HepG2 (cell line): ENCODE results near the gene KNCN. TPM values are rescaled to one million over a fixed set of nuclear protein-coding genes. Genes with fewer than 3 reads are reported as not detected.

Experiments used
- ATAC-seq: fragments of 200-7000 bp; cut with Tn5 transposase; 3 replicates; pipeline ENCODE4 v1.9.1; 2020; ENCODE audit warnings: mild to moderate bottlenecking, moderate library complexity
- BruUV-seq: library from RNA; stranded (reverse); fragments of 400-500 nt; replicated peaks from 2 replicates; lab custom pipeline; 2021; lab: Mats Ljungman, UMichigan
- CTCF ChIA-PET: fragments of 300-600 bp; formaldehyde crosslinking; extraction: SDS; loops from one replicate; lab custom pipeline; 2021; ENCODE audit warnings: low total read pairs, inconsistent platforms, low intra/inter-chr PET ratio; lab: Yijun Ruan, JAX
- POLR2A ChIA-PET: fragments of 350-600 bp; sonication (Branson Sonifier 250); formaldehyde crosslinking; loops from one replicate; lab custom pipeline; 2020; ENCODE audit warnings: antibody characterized with exemption, inconsistent platforms; lab: Yijun Ruan, JAX
- DNase-seq: peaks from one replicate; pipeline ENCODE4 v3.0.0-alpha.2; 2015; ENCODE audit warnings: low spot score
- FAIRE-seq: peaks from 3 replicates; lab custom pipeline; 2011; peaks lifted over from hg19 to GRCh38; lab: Jason Lieb, UNC
- H2AFZ ChIP-seq: one replicate; pipeline ENCODE4 v1.6.1; 2011; ENCODE audit warnings: low read length, inconsistent platforms
- H3K27ac ChIP-seq: fragments of 300-600 bp; 3 replicates; pipeline ENCODE4 v1.8.0; 2011; ENCODE audit warnings: mixed run types, mild to moderate bottlenecking, mixed read lengths, low read length, inconsistent platforms; ENCODE audit not compliant: insufficient read depth; ENCODE audit errors: extremely low read length
- H3K27me3 ChIP-seq, 2 experiments: fragments of 200-600 bp in 1 of 2; 2 replicates in 1 of 2; 3 replicates in 1 of 2; pipeline versions ENCODE4 v1.6.0 to v1.8.0; 2011; ENCODE audit warnings: low read length in 2 of 2, mild to moderate bottlenecking in 2 of 2, moderate library complexity in 2 of 2, inconsistent platforms in 1 of 2; ENCODE audit not compliant: insufficient read depth in 2 of 2, control insufficient read depth in 1 of 2
- H3K36me3 ChIP-seq, 2 experiments: fragments of 200-600 bp in 1 of 2; replicated peaks in 1 of 2; 2 replicates in 1 of 2; 3 replicates in 1 of 2; pipeline versions ENCODE4 v1.5.1 to v1.8.0; 2011; ENCODE audit warnings: low read length in 2 of 2, inconsistent platforms in 1 of 2; ENCODE audit not compliant: insufficient read depth in 2 of 2, control insufficient read depth in 1 of 2
- H3K4me1 ChIP-seq: 2 replicates; pipeline ENCODE4 v1.5.1; 2012; ENCODE audit warnings: low read length, inconsistent platforms; ENCODE audit not compliant: insufficient read depth
- H3K4me2 ChIP-seq: 2 replicates; pipeline ENCODE4 v1.6.0; 2011; ENCODE audit warnings: low read depth, low read length, inconsistent platforms
- H3K4me3 ChIP-seq, 3 experiments: fragments of 200-600 bp in 1 of 3; sonication (generic), shearing (Covaris generic) in 1 of 3; replicated peaks in 1 of 3; 2 replicates each; pipeline ENCODE4 v1.5.1; 2011 to 2016; ENCODE audit warnings: low read length in 3 of 3, inconsistent platforms in 2 of 3, low read depth in 2 of 3, mild to moderate bottlenecking in 2 of 3, control low read depth in 1 of 3, mixed read lengths in 1 of 3; ENCODE audit not compliant: insufficient read depth in 1 of 3
- H3K79me2 ChIP-seq: one replicate; pipeline ENCODE4 v1.6.1; 2011; ENCODE audit warnings: low read length, inconsistent platforms; ENCODE audit not compliant: insufficient read depth
- H3K9ac ChIP-seq: 2 replicates; pipeline ENCODE4 v1.6.0; 2011; ENCODE audit warnings: mild to moderate bottlenecking, low read depth, low read length, inconsistent platforms; ENCODE audit not compliant: insufficient read depth
- H3K9me3 ChIP-seq: 2 replicates; pipeline ENCODE4 v1.5.1; 2012; ENCODE audit warnings: mild to moderate bottlenecking, low read length
- H4K20me1 ChIP-seq: 2 replicates; pipeline ENCODE4 v1.6.0; 2011; ENCODE audit warnings: inconsistent platforms, mild to moderate bottlenecking, low read length, moderate library complexity; ENCODE audit not compliant: insufficient read depth
- FOXK2 ChIP-seq: fragments of 450-650 bp; IDR thresholded peaks from 2 replicates; pipeline ENCODE4 v1.6.1; 2016
- HNF4G ChIP-seq, 2 experiments: sonication (generic) in 1 of 2; formaldehyde crosslinking in 1 of 2; IDR thresholded peaks; 2 replicates each; pipeline versions ENCODE4 v1.4.0 to v1.6.1; 2011 to 2020; ENCODE audit warnings: borderline replicate concordance in 2 of 2, low read depth in 2 of 2, mild to moderate bottlenecking in 2 of 2, low read length in 1 of 2, missing genetic modification reagents in 1 of 2, moderate library complexity in 1 of 2
- TGIF2 ChIP-seq: IDR thresholded peaks from 2 replicates; pipeline ENCODE4 v1.6.1; 2016; ENCODE audit warnings: control low read depth, missing compliant biosample characterization
- ZNF772 ChIP-seq: sonication (generic); formaldehyde crosslinking; IDR thresholded peaks from 2 replicates; pipeline ENCODE4 v1.5.0; 2020; ENCODE audit warnings: mild to moderate bottlenecking, missing genetic modification reagents
- WGBS: methylation state at CpG from one replicate; pipeline ENCODE4 v1.1.6; 2017; ENCODE audit warnings: low lambda C conversion rate; 5-methylcytosine and 5-hydroxymethylcytosine counted together
- in situ Hi-C: cut with HindIII; loops from 2 replicates; pipeline ENCODE4 v1.10.0; 2017; ENCODE audit warnings: low pct_unique_long_range_greater_than_20kb; ENCODE audit not compliant: extremely low pct_ligation_motif_present
- intact Hi-C: fragments of 100-400 bp; cut with micrococcal nuclease; formaldehyde crosslinking; loops from one replicate; pipeline ENCODE4 v1.10.0; 2022; ENCODE audit not compliant: unreplicated experiment
- polyA plus RNA-seq, 8 experiments: library from polyadenylated mRNA; depleted of rRNA in 3 of 8; stranded (reverse) in 7 of 8; unstranded in 1 of 8; fragments of >200 nt; fragmentation: Illumina TruSeq in 4 of 8; extraction: Trizol in 4 of 8; gene quantifications; 2 replicates each; pipeline versions ENCODE4 v1.2.1 to v1.2.3, GENCODE V29; 2011 to 2016; ENCODE audit warnings: low read depth in 4 of 8, missing spikeins in 1 of 8, mixed read lengths in 1 of 8; ENCODE audit not compliant: insufficient read depth in 1 of 8
- total RNA-seq, 5 experiments: library from RNA; depleted of rRNA; stranded (reverse); fragments of >200 nt; fragmentation: Illumina TruSeq; extraction: Trizol; gene quantifications; 2 replicates each; pipeline ENCODE4 v1.2.3, GENCODE V29; 2016; ENCODE audit warnings: low read depth in 1 of 5
- TF ChIP-seq, protein P1 (sequence below): sonication (generic); formaldehyde crosslinking; IDR thresholded peaks from 2 replicates; pipeline ENCODE4 v1.4.0; 2020; ENCODE audit warnings: missing genetic modification reagents, borderline replicate concordance
- TF ChIP-seq, protein P2 (sequence below): sonication (generic); formaldehyde crosslinking; IDR thresholded peaks from 2 replicates; pipeline ENCODE4 v1.4.0; 2020; ENCODE audit warnings: missing genetic modification reagents
- TF ChIP-seq, protein P3 (sequence below): IDR thresholded peaks from 2 replicates; pipeline ENCODE4 v1.6.1; 2012; ENCODE audit warnings: low read depth, low read length, improper control_type of control experiment

KNCN gene
- total and polyA plus RNA-seq, 2 of the 13 experiments (the other 11 are each of a cell fraction or from before 2014, with no cell fraction given), result not detected

DNA sequence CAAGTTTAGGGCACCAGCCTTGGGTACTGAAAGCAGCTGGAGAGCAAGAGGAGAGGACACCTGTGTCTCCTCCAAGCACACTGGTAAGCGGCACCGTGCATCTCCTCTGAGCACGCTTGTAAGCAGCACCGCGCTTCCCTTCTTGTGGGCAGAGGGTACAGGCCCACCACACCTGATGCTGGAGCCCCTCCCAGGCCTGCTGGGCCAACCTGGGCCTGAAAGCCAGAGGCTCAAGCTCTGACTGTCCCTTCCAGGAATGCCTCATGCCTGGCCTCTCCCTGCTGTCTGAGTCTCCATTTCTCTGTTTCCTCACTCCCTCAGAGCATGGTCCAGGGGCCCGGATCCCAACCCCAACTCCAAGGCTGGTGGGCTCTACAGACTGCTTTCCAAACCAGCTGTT, 35.9 kb downstream of the KNCN start (continued):
- TF ChIP-seq, protein P1, sequence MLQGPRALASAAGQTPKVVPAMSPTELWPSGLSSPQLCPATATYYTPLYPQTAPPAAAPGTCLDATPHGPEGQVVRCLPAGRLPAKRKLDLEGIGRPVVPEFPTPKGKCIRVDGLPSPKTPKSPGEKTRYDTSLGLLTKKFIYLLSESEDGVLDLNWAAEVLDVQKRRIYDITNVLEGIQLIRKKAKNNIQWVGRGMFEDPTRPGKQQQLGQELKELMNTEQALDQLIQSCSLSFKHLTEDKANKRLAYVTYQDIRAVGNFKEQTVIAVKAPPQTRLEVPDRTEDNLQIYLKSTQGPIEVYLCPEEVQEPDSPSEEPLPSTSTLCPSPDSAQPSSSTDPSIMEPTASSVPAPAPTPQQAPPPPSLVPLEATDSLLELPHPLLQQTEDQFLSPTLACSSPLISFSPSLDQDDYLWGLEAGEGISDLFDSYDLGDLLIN (CRISPR knock-in tag), result no peak
- TF ChIP-seq ZNF772 (no peak), HNF4G (IDR thresholded peaks at IDR 0.05; ENCODE audit: borderline replicate concordance, low read depth, low read length) (no peak), HNF4G (CRISPR knock-in tag; IDR thresholded peaks at IDR 0.05; ENCODE audit: borderline replicate concordance, low read depth) (no peak), TGIF2 (CRISPR knock-in tag) (no peak), FOXK2 (no peak)

DNA sequence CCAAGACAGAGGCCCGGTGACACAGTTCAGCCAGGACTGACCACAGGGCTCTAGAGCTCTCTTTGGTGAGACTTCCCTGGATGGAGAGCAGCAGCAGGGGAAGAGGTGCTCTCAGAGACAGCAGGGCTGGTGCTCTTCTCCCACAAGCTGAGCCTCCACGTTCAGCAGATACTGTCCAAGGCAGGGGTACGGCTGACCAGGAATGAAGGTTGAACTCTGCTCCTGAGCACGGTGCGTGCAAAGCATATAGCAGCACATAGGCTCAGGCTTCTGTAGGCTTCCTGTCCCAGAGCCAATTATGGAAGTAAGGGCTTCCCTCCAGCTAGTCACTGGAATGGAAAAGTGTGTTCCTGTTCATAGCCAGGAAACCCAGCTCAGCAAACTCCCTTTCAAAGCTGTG, 37.9 kb downstream of the KNCN start:
- ATAC-seq (peak; percentile 83), FAIRE-seq (no peak), DNase-seq (no peak)
- H3K27me3 ChIP-seq, result peaks cover 4 to 18% of the 10 kb centered on the region in 2 experiments; a peak in 3 of 5 replicates
- no peak overlapping the region for H2AFZ ChIP-seq
- WGBS, result 0% methylated on average over 2 of the region's 5 CpGs
- BruUV-seq, result no TSS peak
- ChIA-PET POLR2A (no interaction called here), CTCF (no interaction called here)
- H3K9ac ChIP-seq, result no peak overlapping the region
- in situ Hi-C loops, result no loop called here
- H3K4me2 ChIP-seq, result no peak overlapping the region
- TF ChIP-seq, protein P2, sequence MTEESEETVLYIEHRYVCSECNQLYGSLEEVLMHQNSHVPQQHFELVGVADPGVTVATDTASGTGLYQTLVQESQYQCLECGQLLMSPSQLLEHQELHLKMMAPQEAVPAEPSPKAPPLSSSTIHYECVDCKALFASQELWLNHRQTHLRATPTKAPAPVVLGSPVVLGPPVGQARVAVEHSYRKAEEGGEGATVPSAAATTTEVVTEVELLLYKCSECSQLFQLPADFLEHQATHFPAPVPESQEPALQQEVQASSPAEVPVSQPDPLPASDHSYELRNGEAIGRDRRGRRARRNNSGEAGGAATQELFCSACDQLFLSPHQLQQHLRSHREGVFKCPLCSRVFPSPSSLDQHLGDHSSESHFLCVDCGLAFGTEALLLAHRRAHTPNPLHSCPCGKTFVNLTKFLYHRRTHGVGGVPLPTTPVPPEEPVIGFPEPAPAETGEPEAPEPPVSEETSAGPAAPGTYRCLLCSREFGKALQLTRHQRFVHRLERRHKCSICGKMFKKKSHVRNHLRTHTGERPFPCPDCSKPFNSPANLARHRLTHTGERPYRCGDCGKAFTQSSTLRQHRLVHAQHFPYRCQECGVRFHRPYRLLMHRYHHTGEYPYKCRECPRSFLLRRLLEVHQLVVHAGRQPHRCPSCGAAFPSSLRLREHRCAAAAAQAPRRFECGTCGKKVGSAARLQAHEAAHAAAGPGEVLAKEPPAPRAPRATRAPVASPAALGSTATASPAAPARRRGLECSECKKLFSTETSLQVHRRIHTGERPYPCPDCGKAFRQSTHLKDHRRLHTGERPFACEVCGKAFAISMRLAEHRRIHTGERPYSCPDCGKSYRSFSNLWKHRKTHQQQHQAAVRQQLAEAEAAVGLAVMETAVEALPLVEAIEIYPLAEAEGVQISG, result peak; percentile 12; the same call in 1 of the 2 replicates
- TF ChIP-seq, protein P3, sequence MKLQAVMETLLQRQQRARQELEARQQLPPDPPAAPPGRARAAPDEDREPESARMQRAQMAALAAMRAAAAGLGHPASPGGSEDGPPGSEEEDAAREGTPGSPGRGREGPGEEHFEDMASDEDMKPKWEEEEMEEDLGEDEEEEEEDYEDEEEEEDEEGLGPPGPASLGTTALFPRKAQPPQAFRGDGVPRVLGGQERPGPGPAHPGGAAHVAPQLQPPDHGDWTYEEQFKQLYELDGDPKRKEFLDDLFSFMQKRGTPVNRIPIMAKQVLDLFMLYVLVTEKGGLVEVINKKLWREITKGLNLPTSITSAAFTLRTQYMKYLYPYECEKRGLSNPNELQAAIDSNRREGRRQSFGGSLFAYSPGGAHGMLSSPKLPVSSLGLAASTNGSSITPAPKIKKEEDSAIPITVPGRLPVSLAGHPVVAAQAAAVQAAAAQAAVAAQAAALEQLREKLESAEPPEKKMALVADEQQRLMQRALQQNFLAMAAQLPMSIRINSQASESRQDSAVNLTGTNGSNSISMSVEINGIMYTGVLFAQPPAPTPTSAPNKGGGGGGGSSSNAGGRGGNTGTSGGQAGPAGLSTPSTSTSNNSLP, result no peak
- H3K4me1 ChIP-seq, result 0 out of 2 replicates have a peak, but pooled peaks cover 11% of the 10 kb centered on the region
- intact Hi-C loops, result no loop called here
- no peaks in the 10 kb centered on the region for H3K36me3 ChIP-seq
- H3K9me3 ChIP-seq, result no peaks in the 10 kb centered on the region
- H3K79me2 ChIP-seq, result no peaks in the 10 kb centered on the region
- H4K20me1 ChIP-seq, result no peaks in the 10 kb centered on the region
- H3K27ac ChIP-seq, result no peak overlapping the region
- no peak overlapping the region for H3K4me3 ChIP-seq
